GM12878 (cell line): Measurements from ENCODE around the gene ESR1.

Source experiments
- EP300 ChIP-seq, 2 experiments: fragments of 150-350 bp in 1 of 2; IDR thresholded peaks; 2 replicates each; pipeline ENCODE4 v1.6.1; 2011 to 2012; ENCODE audit warnings: low read depth in 2 of 2, low read length in 2 of 2, borderline replicate concordance in 1 of 2, improper control_type of control experiment in 1 of 2, inconsistent platforms in 1 of 2; ENCODE audit not compliant: control insufficient read depth in 1 of 2
- HDAC6 ChIP-seq: fragments of 200-600 bp; sonication (generic); IDR thresholded peaks from one replicate; pipeline ENCODE4 v1.8.0; 2017; ENCODE audit warnings: antibody characterized with exemption; ENCODE audit not compliant: unreplicated experiment
- NR2C1 ChIP-seq: fragments of 450-650 bp; IDR thresholded peaks from 2 replicates; pipeline ENCODE4 v1.6.1; 2017; ENCODE audit warnings: antibody characterized with exemption, mild to moderate bottlenecking, moderate library complexity
- POLR2A ChIP-seq: IDR thresholded peaks from 2 replicates; pipeline ENCODE4 v1.6.1; 2011; ENCODE audit warnings: low read depth, mild to moderate bottlenecking, low read length
- RB1 ChIP-seq: fragments of 450-650 bp; formaldehyde crosslinking; IDR thresholded peaks from 2 replicates; pipeline ENCODE4 v1.6.1; 2017; ENCODE audit warnings: mild to moderate bottlenecking, borderline replicate concordance
- TF ChIP-seq, protein P1 (sequence below): fragments of 450-650 bp; IDR thresholded peaks from 2 replicates; pipeline ENCODE4 v1.6.1; 2018; ENCODE audit warnings: borderline replicate concordance, mild to moderate bottlenecking; ENCODE audit not compliant: partially characterized antibody
- TF ChIP-seq, protein P2 (sequence below): fragments of 450-650 bp; IDR thresholded peaks from 2 replicates; pipeline ENCODE4 v1.6.1; 2017; ENCODE audit warnings: mild to moderate bottlenecking
- TF ChIP-seq, protein P3 (sequence below): IDR thresholded peaks from 2 replicates; pipeline ENCODE4 v1.6.1; 2011; ENCODE audit warnings: borderline replicate concordance, low read depth, mild to moderate bottlenecking, moderate library complexity, mixed read lengths, low read length; ENCODE audit not compliant: insufficient read depth; ENCODE audit errors: extremely low read length
- TF ChIP-seq, protein P4 (sequence below), 3 experiments: IDR thresholded peaks in 2 of 3; conservative IDR thresholded peaks in 1 of 3; 2 replicates each; pipeline ENCODE4 v1.5.1; 2011; ENCODE audit warnings: low read depth in 3 of 3, low read length in 3 of 3, mild to moderate bottlenecking in 3 of 3, control low read depth in 2 of 3, moderate library complexity in 2 of 3, inconsistent platforms in 1 of 3, mixed read lengths in 1 of 3; ENCODE audit not compliant: control insufficient read depth in 2 of 3, insufficient read depth in 1 of 3; ENCODE audit errors: extremely low read depth in 1 of 3

DNA sequence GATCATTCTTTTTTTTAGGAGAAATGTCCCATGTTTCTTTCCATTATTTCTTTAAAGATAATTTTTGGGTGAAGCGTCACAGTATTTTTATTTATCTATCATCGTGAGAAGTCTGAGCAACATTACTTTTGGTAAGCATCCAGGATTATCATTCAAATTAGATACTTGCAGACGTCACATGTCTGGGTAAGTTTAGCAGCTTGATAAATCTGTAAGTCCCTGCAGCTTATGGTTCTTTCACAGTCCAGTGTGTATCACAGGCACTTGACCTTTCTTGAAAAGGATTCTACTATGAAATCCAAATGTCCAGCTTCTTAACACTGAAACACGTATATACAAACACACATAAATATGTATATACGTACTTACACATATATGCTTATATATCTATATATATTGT is 359.4 kb downstream of the ESR1 start:
- TF ChIP-seq, protein P1, sequence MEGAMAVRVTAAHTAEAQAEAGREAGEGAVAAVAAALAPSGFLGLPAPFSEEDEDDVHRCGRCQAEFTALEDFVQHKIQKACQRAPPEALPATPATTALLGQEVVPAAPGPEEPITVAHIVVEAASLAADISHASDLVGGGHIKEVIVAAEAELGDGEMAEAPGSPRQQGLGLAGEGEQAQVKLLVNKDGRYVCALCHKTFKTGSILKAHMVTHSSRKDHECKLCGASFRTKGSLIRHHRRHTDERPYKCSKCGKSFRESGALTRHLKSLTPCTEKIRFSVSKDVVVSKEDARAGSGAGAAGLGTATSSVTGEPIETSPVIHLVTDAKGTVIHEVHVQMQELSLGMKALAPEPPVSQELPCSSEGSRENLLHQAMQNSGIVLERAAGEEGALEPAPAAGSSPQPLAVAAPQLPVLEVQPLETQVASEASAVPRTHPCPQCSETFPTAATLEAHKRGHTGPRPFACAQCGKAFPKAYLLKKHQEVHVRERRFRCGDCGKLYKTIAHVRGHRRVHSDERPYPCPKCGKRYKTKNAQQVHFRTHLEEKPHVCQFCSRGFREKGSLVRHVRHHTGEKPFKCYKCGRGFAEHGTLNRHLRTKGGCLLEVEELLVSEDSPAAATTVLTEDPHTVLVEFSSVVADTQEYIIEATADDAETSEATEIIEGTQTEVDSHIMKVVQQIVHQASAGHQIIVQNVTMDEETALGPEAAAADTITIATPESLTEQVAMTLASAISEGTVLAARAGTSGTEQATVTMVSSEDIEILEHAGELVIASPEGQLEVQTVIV = no peak
- TF ChIP-seq, protein P2, sequence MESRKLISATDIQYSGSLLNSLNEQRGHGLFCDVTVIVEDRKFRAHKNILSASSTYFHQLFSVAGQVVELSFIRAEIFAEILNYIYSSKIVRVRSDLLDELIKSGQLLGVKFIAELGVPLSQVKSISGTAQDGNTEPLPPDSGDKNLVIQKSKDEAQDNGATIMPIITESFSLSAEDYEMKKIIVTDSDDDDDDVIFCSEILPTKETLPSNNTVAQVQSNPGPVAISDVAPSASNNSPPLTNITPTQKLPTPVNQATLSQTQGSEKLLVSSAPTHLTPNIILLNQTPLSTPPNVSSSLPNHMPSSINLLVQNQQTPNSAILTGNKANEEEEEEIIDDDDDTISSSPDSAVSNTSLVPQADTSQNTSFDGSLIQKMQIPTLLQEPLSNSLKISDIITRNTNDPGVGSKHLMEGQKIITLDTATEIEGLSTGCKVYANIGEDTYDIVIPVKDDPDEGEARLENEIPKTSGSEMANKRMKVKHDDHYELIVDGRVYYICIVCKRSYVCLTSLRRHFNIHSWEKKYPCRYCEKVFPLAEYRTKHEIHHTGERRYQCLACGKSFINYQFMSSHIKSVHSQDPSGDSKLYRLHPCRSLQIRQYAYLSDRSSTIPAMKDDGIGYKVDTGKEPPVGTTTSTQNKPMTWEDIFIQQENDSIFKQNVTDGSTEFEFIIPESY = no peak
- TF ChIP-seq, protein P3, sequence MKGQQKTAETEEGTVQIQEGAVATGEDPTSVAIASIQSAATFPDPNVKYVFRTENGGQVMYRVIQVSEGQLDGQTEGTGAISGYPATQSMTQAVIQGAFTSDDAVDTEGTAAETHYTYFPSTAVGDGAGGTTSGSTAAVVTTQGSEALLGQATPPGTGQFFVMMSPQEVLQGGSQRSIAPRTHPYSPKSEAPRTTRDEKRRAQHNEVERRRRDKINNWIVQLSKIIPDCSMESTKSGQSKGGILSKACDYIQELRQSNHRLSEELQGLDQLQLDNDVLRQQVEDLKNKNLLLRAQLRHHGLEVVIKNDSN = no peak
- TF ChIP-seq POLR2A (no peak), RB1 (no peak), EP300 (IDR thresholded peaks at IDR 0.05; ENCODE audit: borderline replicate concordance in 1 of 2, control insufficient read depth in 1 of 2, low read depth in 2 of 2, low read length in 2 of 2) (no peak), NR2C1 (no peak), HDAC6 (no peak)
- TF ChIP-seq, protein P4, sequence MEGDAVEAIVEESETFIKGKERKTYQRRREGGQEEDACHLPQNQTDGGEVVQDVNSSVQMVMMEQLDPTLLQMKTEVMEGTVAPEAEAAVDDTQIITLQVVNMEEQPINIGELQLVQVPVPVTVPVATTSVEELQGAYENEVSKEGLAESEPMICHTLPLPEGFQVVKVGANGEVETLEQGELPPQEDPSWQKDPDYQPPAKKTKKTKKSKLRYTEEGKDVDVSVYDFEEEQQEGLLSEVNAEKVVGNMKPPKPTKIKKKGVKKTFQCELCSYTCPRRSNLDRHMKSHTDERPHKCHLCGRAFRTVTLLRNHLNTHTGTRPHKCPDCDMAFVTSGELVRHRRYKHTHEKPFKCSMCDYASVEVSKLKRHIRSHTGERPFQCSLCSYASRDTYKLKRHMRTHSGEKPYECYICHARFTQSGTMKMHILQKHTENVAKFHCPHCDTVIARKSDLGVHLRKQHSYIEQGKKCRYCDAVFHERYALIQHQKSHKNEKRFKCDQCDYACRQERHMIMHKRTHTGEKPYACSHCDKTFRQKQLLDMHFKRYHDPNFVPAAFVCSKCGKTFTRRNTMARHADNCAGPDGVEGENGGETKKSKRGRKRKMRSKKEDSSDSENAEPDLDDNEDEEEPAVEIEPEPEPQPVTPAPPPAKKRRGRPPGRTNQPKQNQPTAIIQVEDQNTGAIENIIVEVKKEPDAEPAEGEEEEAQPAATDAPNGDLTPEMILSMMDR (IDR thresholded peaks at IDR 0.05 in 2 of 3, conservative IDR thresholded peaks at IDR 0.05 in 1 of 3; ENCODE audit: control insufficient read depth in 2 of 3, extremely low read depth in 1 of 3, insufficient read depth in 1 of 3, low read depth in 3 of 3, low read length in 3 of 3) = no peak
